Measurements from ENCODE around the gene CCDC30.

Gene CCDC30

GRCh38 chr1:42692461-42692860, 229.4 kb downstream of the CCDC30 start:
- DNase-seq (ENCODE audit: low read depth): no peak

- DNase-seq (ENCODE audit: low read depth): no peak
Measured at GRCh38 chr1:42692911-42693310, 229.8 kb downstream of the CCDC30 start.

GRCh38 chr1:42698081-42698813, 235.2 kb downstream of the CCDC30 start:
- DNase-seq (ENCODE audit: low read depth): no peak

- no peak for DNase-seq (ENCODE audit: low read depth)
Measured at GRCh38 chr1:42700006-42700405, 236.9 kb downstream of the CCDC30 start.

- DNase-seq (ENCODE audit: low read depth): no peak
Measured at GRCh38 chr1:42703888-42704464, 240.9 kb downstream of the CCDC30 start.
